C4-2B (cell line): ENCODE measurements around the gene ZNF423.

Experiments
- ZFX ChIP-seq: fragments of 450-650 bp; IDR thresholded peaks from 2 replicates; pipeline ENCODE4 v1.6.1; 2017
- TF ChIP-seq, protein P1 (sequence below): fragments of 450-650 bp; conservative IDR thresholded peaks from 2 replicates; pipeline ENCODE4 v1.5.1; 2017; ENCODE audit warnings: mild to moderate bottlenecking

DNA sequence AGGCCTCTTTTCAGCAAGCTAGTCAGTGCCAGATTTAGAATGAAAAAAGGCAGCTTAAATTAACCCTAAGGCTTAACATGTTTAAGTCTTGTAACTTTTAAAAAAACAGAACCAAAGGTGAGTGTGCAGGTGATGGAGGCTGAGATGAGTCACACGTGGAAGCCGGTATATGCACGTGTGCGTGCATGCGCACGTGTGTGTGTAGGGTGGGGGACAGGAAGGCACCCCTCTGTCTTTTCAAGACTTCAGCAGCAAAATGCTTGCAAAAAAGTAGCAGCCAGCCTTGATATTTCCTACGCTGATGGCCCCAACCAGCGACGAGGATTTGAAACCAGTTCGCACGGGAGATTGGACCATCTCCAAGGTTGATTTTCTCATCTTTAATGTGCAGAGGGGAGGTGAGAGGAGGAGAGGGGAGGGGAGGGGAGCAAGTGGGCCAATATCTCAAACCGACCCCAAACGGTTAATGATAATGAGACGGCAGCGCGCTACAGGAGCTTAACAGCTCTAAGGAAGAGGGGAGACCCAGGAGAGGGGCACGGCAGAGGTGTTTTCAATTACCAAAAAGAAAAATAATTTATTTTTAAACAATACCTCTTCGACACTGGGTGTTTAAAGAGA, 154.7 kb downstream of the ZNF423 start:
- TF ChIP-seq, protein P1, sequence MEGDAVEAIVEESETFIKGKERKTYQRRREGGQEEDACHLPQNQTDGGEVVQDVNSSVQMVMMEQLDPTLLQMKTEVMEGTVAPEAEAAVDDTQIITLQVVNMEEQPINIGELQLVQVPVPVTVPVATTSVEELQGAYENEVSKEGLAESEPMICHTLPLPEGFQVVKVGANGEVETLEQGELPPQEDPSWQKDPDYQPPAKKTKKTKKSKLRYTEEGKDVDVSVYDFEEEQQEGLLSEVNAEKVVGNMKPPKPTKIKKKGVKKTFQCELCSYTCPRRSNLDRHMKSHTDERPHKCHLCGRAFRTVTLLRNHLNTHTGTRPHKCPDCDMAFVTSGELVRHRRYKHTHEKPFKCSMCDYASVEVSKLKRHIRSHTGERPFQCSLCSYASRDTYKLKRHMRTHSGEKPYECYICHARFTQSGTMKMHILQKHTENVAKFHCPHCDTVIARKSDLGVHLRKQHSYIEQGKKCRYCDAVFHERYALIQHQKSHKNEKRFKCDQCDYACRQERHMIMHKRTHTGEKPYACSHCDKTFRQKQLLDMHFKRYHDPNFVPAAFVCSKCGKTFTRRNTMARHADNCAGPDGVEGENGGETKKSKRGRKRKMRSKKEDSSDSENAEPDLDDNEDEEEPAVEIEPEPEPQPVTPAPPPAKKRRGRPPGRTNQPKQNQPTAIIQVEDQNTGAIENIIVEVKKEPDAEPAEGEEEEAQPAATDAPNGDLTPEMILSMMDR, result no peak
- TF ChIP-seq ZFX, result no peak
